HuH-7.5 (cell line): ENCODE results near the gene SLC66A2.

ENCODE experiments used
- DNase-seq: peaks from one replicate; pipeline ENCODE4 v3.0.0; 2011; ENCODE audit warnings: low spot score

SLC66A2 gene

DNA sequence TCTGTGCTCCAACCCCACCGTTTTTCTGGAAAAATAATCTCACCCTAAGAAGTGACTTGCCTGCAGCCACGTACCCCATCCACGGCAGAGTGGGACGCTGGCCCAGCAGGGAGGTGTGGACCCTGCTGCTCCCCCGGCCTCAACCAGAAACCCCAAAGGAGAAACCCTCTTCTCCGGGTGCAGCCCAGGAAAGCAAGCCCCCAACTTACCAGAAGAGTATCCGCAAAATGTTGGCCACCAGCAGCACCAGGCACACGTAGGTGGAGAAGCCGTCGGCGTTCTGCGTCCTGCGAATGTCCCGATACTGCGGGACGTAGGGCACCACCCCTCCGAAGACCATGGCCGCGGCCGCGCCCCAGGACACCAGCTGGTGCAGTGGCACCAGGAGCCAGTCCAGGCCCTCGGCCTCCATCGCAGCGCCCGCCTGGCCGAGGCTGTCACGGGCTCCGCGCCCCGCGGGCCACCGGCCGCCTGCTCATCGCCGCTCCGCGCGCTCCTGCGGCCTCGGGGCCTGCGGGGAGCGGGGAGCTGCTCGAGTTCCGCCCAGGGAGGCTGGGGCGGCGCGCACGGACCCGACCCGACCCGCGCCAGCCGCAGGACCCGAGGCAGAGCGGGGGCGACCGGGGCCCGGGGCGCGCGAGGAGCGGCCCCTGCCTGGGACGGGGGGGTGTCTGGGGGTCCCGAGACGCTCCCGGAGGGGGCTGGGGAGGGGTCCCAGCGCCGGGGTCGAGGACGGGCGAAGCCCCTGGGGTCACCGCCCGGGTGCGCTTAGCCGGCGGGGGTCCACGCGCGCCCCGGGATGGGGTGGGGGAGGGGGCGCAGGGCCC is 725 bp downstream of the SLC66A2 start:
- no peak for DNase-seq

DNA sequence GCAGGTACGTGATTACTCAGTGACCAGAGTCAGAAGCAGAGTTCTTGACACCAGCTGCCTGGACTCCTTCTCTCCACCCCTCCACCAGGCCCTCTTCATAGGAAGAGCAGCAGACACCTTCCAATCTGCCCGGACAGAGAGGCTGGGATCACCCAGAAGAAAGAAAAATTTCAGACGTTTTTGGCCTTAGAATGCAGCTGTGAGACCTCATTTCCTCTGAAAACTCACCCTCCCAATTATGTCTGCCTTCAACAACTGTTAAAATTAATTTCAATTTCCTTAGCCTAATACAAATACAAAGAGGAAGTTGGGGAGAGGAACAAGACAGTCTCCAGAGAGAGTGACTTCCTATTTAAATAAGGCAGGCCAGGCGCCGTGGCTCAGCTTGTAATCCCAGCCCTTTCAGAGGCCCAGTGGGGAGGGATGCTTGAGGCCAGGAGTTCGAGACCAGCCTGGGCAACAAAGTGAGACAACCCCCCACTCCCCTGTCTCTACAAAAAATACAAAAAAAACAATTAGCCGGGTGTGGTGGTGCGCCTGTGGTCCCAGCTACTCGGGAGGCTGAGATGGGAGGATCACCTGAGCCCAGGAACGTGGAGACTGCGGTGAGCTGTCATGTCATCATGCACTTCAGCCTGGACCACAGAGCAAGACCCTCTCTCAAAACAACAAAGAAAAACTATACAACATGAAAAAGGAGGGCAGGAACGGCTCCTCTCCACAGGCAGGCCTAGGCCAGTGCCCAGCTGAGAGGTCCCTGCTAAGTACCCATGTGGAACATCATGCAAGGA is 1.6 kb downstream of the SLC66A2 start:
- DNase-seq = no peak

DNA sequence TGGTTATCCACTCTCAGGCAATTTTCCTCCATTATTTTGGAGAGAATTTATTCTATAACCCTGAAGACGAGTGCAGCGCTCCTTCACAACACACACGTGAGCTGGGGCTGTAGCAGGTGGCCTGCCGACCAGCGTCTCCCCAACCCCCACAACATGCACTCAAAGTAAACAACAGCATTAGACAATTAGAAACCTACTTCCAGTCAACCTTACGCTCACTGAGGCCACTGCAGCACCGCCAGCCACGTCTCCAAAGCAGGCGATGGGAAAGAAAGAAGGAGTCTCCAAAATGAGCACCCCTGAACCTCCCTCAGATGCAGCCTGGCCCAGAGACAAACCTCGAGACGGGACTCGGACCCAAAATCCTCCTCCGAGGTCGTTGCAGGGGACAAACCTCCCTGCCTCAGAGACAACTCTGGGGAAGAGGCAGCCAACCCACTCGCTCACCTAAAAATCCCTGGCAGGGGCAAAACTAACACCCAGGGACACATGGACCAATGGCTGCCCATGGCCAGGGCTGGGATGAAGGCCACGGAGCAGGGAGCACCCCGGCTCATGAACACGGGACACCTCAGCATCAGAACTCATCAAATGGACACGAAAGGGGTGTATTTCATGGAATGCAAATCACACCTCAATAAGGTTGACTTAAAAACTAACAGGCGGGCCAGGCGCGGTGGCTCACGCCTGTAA is 2.6 kb downstream of the SLC66A2 start:
- DNase-seq = no peak

DNA sequence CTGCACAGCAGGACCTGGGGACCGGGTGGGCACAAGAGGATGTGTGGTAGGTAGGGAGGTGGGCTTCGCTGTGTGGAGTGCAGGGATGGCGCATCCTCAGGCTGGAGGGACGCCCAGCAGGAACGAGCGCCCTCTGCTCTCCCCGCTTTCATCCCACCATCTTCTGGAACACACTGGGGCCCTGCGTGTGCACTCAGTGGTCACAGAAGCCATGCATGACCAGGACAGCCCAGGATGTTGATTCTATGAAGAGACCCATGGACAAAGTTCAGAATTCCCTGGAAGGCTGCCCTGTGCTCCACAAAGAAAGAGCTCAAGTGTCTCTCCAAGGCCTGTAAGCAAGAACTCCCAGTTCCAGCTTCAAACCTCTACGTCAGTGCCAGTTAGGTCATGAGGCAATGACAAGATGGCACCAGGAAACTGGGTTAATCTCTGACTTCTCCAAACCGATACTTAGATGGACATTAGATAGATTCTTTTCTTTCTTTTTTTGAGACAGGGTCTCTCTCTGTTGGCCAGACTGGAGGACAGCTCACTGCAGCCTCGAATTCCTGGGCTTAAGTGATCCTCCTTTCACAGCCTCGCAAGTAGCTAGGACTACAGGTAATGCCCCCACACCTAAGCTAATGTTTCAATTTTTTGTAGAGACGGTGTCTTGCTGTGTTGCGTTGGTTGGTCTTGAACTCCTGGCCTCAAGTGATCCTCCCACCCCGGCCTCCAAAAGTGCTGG is 3.4 kb downstream of the SLC66A2 start:
- no peak for DNase-seq

DNA sequence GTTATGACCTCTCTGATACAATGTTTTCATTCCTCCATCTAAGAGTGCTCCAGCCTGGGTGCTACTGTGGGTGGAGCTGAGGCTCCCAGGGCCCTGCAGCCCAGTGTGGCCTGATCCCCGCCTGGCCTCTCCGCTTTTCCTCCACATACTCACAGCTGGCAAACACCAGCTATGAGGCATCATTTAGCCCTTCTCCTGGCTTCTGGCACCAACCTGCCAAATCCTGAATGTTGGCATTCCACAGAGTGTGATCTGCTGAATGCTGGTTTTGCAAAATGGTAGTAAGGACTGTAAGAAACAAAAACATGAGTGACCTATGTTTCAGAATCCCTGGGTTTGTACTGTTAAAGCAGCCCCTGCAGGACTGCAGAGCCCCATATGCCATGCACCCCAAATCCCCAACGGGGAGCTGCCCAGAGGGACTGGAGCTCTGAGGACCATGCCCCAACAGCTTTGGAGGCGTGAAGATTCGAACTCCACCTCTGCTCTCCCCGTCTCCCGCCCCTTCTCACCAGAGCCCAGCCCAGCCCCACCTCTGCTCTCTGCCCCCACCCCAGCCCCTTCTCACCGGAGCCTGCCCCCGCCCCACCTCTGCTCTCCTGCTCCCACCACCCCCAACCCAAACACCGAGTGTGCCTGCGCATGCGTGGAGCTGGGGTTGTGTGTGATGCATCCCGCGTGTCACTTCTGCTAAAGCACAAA is 4.2 kb downstream of the SLC66A2 start:
- DNase-seq = no peak

DNA sequence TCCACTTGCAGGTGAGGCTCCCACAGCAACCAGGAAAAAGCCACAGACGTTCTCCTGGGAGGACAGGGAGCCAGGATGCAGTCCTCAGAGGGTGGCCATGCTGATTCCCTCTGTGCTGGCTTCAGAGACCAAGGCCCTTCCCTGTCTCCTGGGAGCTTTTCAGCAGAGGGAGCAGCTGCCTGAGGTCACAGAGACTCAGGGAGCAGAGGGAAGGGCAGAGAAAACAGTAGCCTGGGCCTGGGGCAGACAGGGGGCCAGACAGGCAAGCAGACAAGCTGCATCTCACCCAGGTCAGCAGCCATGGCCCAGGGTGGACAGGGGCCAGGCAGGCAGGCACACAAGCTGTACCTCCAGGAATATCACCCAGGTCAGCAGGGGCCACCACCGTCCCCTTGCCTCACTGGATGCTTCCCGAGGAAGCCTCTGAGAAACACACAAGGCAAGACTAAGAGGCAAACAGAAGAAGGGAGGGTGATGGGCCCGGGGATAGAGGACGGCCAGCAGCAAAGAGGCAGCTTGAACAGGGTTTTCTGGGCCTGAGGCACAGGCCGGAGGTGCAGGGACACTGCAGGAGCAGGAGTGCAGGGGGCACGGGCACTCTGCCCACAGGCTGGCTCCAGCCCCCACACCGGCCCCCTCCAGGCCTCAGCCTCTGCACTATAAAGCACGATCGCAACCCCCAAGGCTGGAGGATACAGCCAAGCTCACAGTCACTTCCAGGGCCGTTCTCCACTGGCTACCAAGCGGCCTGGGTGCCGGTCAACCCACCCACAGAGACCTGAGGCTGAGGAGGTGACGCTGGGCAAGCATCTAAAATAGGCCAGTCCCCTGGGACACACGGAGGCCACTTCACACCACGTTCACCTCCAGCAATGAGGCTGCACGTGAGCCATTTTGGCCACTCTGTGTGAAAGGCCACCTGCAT is 6.1 kb downstream of the SLC66A2 start:
- DNase-seq = no peak

DNA sequence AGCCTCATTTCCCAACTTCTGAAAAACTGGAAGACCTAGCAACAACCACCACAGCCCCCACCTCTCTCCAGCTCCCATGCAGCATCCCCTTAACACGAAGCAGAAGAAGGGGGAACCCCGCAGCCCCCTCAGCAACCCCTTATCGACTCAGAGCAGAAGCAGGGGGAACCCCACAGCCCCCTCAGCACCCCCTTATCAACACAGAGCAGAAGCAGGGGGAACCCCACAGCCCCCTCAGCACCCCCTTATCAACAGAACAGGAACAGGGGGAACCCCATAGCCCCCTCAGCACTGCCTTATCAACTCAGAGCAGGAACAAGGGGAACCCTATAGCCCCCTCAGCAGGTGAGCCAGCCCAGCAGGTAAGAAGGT is 6.7 kb downstream of the SLC66A2 start:
- no peak for DNase-seq

DNA sequence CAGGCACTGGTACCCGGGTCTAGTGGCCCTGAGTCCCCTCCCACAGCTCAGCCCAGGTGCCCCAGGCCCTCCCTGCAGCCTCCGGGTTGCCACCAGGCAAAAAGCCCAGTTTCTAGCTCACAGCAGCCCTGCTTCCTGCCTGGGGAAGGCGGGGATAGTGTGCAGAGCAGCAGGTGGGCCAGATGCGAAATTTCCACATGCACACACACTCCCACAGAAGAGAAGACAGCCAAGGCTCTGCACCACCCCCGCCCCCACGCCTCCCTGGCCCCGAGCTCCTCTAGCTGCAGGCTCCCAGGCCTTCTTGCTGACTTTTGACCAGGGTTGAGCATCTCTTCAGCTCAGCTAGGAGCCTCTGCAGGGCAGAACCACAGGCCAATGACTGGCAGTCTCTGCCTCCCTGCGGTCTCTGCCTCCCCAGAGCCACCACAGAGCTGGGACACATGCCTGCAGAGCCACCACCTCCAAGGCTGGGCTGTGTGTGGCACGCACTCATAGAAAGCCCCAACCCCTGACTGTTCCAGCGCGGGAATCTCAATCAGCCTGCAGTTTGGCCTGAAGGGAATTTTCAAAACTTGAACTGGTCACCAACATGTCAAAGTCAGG is 7.2 kb downstream of the SLC66A2 start:
- DNase-seq = no peak

DNA sequence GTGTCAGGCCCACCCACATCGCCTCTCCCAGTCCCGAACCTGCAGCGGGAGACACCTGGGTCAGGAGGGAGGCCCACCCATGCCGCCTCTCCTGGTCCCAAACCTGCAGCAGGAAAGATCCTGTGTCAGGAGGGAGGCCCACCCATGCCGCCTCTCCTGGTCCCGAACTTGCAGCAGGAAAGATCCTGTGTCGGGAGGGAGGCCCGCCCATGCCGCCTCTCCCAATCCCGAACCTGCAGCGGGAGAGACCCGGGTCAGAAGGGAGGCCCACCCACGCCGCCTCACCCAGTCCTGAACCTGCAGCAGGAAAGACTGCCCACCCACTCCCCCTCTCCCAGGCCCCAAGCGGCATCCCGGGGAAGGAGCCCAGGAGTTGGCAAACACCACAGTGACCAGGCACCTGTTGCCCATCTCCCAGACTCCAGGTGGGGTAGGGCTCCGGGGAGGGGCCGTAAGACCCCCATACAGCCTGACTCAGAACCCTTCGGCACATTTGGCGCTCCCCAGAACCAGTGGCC is 7.8 kb downstream of the SLC66A2 start:
- DNase-seq = no peak

DNA sequence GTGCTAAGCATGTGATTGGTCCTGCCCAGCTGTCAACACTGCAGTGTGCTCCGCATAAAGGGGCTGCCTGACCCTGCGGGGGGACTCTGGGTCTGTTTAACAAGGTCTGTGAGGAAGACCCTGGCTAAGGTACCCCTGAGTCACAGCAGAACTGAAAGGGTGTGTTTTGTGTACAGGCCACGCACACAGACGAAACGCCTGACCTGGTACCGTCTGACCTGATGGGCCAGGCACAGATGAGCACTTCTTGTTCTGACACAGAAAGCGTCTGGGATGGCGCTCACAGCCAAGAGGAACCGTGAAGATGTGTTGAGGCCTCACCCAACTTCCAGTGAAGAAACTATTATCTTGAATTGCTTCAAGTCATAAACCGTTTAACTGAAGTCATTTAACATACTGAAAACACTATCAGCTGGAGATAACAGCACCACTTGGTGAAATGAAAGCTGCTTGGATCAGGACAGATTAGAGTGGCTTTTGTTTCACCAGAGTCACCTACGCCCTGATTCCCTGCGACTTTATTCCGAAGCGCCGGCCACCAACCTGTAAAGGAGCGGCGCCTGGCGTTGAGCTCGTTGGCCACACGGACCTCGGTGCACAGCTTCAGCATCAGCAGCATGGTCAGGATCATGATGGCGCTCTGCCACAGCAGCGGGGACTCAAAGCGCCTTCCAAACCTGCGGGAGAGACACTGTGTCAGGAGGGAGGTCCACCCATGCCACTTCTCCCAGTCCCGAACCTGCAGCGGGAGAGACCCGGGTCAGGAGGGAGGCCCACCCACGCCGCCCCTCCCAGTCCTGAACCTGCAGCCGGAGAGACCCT is 8.5 kb downstream of the SLC66A2 start:
- DNase-seq = no peak

DNA sequence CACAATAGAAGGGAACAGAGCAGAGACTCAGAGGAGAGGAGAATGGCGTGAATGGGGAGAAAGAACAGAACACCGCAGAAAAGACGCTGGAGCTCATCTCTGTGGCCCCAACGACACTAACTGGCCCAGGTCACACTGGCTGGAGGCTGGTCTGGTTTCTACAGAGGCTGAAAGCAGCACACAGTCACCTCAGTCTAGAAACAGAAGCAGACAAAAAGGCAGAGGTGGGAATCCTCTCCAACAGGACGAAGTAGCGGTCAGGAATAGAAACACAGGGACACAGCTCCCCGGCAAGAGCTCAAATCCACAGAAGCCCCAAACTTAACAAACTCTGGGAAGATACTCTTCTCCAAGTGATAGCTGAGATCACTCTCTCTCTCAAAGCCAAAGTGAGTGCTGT is 9.2 kb downstream of the SLC66A2 start:
- DNase-seq = no peak

DNA sequence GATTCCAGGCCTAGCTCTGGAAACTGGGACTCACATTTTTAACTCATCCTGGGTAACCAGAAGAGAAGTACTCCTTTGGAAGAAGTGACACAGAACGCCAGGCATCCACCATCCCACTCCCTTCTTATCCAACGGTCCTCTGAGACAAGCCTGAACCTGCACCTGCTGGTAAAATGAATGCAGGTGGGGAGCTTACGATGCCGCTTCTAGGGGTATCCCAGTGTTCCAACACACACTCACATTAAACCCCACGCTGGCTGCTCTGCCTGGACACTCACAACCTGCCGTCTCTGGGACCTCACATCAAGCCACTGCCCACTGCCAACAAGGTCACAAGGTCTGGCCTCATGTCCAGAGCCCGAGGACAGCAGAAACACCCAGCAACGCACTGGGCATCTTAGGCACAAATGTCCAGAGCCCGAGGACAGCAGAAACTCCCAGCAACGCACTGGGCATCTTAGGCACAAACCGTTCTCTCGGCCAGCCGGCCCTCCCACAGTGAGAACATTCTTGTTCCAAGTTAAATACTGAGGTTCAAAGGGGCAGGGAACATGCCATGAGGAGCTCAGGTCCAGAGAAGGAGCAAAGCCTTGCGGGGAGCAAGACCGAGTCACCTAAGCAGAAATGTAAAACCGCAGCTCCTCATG is 9.9 kb downstream of the SLC66A2 start:
- DNase-seq = no peak

DNA sequence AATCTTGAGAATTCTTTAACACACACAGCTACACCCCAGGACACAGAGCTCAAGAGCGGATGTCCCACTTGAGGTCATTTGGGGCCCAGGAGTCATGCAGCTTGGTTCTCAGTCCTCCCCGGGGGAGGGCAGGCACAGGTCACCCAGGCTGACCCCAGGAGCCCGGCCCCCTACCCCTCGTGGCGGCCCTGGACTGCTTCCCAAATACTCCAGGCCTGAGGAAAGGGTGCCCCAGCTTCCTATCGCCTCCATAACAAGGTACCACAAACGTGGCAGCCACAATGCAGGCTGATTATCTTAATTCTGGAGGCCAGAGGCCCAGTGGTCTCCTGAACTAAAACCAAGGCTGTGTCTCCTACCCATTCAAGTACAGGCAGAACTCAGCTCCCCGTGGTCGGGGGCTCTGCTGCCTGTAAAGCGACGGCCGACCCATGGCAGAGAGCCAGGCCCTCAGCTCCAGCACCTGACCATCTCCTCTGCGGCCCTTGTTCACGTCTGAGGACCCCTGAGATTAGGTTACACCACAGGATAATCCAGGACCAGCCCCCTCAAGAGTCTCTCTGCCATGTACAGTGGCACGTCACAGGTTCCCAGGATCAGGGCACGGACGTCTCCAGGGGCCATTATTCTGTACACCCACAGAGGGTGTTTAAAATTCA is 10.5 kb downstream of the SLC66A2 start:
- no peak for DNase-seq

DNA sequence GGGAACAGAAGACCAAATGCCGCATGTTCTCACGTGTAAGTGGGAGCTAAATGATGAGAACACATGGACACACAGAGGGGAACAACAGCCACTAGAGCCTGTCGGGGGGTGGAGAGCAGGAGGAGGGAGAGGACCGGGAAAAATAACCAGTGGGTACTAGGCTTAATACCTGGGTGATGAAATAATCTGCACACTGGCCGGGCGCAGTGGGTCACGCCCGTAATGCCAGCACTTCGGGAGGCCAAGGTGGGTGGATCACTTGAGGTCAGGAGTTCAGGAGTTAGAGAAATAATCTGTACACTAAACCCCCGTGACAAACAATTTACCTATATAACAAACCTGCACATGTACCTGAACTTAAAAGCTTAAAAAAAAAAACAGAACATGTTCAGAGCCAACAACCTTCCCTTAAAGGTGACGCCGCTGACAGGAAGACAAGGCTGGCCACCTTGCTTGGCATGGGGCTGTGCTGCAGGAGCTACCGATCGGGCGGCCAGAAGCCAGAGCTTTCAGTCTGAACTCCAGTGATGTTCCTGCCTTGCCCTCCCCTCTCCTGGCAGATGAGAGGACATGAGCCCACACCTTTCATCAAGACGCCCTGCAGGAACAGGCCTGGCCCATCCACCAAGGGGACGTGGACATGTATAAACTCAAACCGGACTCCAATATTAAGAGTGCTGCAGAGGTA is 11.2 kb downstream of the SLC66A2 start:
- no peak for DNase-seq

DNA sequence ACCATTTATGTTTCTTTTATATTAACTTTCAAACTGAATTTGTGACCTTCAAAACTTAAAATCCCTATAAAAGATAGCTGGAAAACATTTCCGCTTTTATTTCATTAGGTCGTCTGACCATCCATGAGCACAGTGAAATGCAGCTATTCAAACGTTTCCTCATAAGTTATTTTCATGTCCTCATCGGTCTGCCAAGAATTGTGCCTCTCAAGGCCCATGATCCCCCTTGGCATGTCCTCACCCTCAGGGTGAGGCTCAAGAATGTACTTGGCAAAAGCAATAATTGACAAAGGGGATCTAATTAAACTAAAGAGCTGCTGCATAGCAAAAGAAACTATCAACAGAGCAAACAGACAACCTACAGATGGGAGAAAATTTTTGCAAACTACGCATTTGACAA is 12.4 kb downstream of the SLC66A2 start:
- no peak for DNase-seq

DNA sequence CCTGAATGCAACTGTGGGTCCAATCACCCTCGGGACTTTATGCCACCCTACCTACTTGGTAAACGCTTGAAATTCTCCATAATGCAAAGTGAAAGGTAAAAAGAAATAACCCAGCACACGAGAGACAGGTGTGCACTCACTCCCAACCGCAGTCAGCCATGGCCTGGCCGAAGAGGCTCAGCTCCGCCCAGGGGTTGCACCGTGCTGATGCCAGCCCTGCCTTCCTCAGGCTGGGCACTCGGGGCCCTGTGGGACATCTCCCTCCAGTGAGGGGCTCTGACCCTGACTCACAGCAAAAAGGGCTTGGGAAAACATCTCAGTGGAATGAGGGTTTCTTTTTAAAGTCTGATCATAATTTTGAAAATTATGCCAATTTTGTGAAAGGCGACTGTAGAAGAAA is 13.3 kb downstream of the SLC66A2 start:
- DNase-seq = no peak
